22Rv1 (cell line): ENCODE measurements around the gene SUPT3H.

Source experiments
- CTCF ChIP-seq: fragments of 450-650 bp; IDR thresholded peaks from 2 replicates; pipeline ENCODE4 v1.5.1; 2017; ENCODE audit warnings: mild to moderate bottlenecking
- ZFX ChIP-seq: fragments of 450-650 bp; IDR thresholded peaks from 2 replicates; pipeline ENCODE4 v1.6.1; 2017; ENCODE audit warnings: antibody characterized with exemption, borderline replicate concordance

DNA sequence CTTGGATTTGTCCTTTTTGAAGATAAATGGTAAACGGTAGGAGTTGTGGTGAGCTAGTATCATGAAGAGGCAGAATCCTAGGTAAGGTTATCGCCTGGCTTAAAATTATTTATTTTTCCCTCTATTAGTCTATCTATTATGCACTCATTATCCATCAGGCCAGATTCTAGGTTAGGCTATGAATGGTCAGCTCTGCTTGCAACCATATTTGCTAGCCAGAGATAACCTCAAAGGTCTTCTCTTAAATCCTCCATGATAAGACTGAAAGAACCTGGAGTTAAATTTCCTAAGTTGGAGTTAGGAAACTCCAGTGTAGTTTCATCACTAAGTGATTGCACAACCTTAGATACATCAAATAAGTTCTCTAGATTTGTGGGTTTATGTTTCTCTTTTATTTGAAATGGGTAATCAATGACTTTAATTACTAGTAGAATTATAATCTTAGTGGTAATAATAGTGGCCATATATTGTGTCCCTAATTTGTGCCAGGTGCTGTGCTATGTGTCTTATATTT, 351.7 kb downstream of the SUPT3H start:
- TF ChIP-seq CTCF (no peak), ZFX (no peak)
